Stimulated activated CD8-positive, alpha-beta memory T cell treated with anti-CD3 and anti-CD28 coated beads, Interleukin-12 subunit alpha, Interleukin-12 subunit beta, amount 100 ng/mL, for 24 hours (primary cell): ENCODE data around the gene PLIN5.

ENCODE experiments used
- DNase-seq: peaks from one replicate; pipeline ENCODE4 v3.0.0-alpha.2; 2020; ENCODE audit errors: extremely low read depth

Gene PLIN5, protein sequence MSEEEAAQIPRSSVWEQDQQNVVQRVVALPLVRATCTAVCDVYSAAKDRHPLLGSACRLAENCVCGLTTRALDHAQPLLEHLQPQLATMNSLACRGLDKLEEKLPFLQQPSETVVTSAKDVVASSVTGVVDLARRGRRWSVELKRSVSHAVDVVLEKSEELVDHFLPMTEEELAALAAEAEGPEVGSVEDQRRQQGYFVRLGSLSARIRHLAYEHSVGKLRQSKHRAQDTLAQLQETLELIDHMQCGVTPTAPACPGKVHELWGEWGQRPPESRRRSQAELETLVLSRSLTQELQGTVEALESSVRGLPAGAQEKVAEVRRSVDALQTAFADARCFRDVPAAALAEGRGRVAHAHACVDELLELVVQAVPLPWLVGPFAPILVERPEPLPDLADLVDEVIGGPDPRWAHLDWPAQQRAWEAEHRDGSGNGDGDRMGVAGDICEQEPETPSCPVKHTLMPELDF

GRCh38 chr19:4534836-4535658 is at the start of gene PLIN5:
Gene PLIN5 (minus strand): TSS chr19:4535224. CDS start chr19:4534074, 1,150 bp downstream.
- peak; percentile 15 for DNase-seq

GRCh38 chr19:4583961-4584669 is 49.1 kb upstream of the PLIN5 start:
- DNase-seq = no peak

DNA sequence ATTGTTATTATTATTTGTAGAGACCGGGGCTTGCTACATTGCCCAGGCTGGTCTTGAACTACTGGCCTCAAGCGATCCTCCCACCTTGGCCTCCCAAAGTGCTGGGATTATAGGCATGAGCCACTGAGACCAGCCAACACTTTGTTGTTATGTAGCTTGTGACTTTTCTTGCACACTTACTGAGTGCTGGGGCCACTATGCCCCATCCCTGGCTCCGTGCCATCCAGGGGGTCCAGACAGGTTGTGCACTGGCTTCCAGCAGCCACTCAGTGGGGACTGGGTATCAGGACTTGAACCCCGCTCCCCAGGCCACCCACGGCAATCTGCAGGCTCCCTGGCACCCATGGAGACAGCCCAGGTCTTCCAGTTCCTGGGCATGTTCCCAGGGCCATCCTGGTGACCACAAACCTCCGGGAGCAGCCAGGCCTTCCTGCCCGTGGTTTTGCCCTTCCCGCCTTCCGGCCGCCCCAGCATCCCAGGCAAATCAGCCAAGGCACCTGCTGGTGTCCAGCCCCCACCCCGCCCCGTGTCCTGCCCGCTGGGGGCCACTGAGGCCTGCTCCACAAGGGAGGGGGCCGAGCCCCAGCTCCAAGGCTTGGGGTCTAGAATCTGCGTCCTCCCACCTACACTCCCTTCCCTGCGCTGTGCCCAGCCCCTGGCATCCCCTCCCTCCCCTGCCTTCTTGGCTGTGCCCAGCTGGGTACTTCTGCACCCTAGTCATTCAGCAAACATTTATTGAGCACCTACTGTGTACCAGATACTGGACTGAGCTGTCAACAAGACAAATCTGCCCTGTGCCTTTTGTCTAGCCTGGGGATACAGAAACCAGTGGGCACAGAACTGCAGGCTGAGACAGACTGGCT is 48.2 kb upstream of the PLIN5 start:
- no peak for DNase-seq

- no peak for DNase-seq
These were observed 46.9 kb upstream of the PLIN5 start for GRCh38 chr19:4581666-4582553.

GRCh38 chr19:4580961-4581665 is 46.1 kb upstream of the PLIN5 start:
- no peak for DNase-seq

GRCh38 chr19:4580021-4580901 is 45.2 kb upstream of the PLIN5 start:
- no peak for DNase-seq

- no peak for DNase-seq
These were observed 44.4 kb upstream of the PLIN5 start for GRCh38 chr19:4579389-4579788.

DNA sequence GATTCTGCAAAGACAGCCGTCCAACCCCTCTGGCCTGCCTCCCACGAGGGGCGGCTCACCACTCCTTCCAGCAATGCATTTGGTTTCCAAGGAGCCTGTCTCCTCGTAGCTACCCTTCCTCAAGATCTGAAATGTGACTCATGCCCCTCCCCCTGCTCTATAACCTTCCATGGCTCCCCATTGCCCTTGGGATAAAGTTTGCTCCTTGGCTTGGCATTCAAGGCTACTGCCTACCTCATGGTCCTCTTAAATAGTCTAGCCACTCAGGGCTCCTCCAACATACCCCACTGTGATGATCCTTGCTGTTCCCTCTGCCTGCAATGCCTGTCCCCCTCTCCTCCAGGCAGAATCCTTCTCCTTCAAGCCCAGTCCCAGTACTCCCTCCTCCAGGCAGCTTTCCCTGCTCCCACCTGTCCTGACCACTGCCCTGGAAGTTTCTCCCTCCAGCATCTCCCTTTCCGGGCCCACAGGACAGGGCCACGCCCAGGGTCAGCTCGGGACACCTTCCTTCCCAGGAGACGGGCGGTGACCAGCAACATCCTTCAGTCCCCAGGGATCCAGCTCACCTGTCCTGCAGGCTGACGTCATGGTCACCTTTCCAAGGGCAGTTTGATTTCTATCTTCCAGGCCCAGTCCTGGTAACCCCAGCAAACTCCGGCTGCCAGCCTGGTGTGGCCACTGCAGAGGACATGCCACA is 43.7 kb upstream of the PLIN5 start:
- no peak for DNase-seq

DNA sequence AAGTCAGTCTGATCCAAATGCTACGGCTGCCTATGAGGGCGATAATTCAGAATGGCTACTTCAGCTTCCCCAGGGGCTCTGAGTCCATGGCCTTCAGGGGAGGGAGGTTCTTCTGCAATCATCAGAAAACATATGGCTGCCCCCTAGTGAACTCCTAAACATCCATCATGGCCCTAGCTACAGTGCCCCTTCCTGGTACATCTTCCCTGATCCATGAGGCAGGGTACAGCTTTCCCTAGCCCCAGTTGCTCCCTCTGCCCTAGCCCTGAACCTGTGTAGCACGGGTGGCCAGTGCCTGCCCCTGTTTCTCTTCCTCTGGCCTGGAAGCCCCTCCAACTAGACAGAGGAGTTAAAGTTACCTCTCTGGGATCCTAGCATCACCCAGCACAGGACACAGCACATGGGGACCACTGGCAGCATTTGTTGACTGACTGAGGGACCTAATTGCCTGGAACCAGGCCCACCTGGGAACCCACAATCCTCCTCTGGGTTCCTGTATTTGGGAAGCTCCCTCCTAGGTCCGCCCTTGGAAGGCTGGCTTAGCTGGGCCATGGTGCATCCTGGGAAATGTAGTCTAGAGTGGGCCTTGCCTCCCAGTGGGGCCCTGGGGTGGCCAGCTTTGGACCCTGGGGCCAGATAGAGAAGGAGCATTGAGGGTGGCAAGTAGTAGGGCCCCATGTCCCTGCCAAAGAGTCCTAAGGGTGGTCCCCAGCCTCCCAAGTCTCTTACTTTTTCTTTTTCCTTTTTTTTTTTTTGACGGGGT is 42.2 kb upstream of the PLIN5 start:
- no peak for DNase-seq

DNA sequence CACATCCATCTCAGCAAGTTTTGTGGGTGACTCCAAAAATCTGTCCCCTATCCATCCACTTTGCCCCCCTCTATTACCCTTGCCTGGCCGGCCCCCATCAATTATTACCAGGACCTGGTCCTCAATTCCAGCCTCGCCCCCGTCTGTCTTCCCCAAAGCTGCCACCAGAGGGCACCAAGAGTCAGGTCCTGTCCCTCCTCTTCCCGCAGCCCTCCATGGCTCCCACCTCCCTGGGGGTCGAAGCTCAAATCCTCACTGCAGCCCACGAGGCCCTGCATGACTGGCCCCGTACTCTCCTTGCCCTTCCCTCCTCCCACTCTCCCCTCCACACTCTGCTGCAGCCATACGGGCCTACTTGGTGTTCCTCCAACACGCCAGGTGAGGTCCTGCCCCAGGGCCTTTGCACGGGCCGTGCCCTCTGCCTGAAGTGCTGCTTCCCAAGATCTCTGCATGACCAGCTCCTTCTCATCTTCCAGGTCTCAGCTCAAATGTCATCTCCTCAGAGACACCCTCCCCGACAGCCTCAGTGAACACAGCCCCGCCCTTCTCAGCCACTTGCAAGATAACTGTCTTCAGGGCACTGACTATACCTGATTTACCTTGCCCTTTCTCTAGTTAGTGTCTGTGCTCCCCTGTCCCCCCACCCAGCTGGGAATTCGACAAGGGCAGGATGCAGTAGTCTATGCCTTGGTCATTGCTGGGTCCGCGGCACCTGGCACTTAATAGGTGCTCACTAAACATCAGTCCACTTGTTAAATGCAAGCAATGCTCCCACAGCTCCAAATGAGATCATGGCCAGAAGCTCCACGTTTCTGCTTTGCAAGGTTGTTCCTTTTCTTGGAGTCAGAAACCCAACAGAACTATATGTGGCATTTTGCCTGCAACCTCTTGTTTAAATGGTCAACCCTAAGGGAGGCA is 41.3 kb upstream of the PLIN5 start:
- peak; percentile 21 for DNase-seq

- no peak for DNase-seq
These were observed 40.4 kb upstream of the PLIN5 start for GRCh38 chr19:4575267-4576015.

DNA sequence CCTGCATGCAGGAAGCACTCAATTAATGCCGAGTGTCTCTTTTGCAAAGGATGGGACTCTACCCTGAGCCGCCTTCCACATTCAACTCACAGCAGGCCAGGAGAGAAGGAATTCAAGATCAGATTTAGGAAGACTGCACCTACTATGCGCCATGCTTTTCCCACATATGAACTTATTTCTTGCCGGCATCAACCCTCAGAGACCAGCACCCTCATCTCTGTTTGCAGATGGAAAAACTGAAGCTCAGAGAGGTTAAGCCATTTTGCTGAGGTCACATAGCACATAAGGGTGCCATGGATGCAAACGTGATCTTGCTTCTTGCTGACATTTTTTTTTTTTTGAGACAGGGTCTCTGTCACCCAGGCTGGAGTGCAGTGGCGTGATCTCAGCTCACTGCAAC is 38.7 kb upstream of the PLIN5 start:
- no peak for DNase-seq

DNA sequence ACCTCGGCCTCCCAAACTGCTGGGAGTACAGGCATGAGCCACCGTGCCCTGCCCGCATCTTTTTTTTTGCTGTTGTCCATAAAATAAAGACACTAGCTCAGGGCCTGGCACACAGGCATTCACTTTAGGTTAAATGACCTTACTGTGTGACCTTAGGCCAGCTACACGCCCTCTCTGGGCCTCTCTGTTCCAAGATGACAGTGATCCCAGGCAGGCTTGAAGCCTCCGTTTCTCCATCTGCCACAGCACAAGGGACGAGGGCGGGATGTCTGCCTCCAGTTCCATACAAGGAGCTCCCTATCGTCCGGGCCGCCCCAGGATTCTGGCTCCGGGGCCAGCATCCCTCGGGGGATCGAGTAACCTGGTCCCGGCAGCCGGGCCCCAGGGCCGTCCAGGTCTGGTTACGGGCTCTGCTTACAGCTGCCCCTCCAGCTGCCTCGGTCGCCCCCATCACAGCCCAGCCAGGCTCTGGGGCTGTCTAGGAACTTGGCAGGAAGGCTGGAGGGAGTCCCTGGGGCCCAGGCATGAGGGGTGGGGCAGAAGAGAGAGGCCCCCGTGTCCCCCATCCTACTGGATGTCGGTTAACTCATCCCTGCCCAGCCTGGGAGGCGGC is 36.4 kb upstream of the PLIN5 start:
- DNase-seq = no peak

GRCh38 chr19:4570916-4571304 is 35.9 kb upstream of the PLIN5 start:
- no peak for DNase-seq

- no peak for DNase-seq
These were observed 35.4 kb upstream of the PLIN5 start for GRCh38 chr19:4570402-4570801.
